Heart right ventricle (tissue), 16 donors: ENCODE data around the gene ACYP2. TPM values are rescaled to one million over a fixed set of nuclear protein-coding genes. Genes with fewer than 3 reads are reported as not detected.

Source experiments
- ATAC-seq, 8 donors: fragments of 200-7000 bp; cut with Tn5 transposase; one replicate each; pipeline ENCODE4 v1.9.1; 2020; ENCODE audit warnings: mild to moderate bottlenecking in 8 of 8, moderate library complexity in 8 of 8, moderate number of reproducible peaks in 1 of 8
- DNase-seq, 2 donors: peaks; one replicate each; pipeline ENCODE4 v3.0.0-alpha.2; 2020
- H3K27ac ChIP-seq, 10 donors: fragments of 200-600 bp; sonication (generic) in 2 of 10; one replicate each; pipeline versions ENCODE4 v1.5.0 to v1.8.0; 2020 to 2022; ENCODE audit warnings: mild to moderate bottlenecking in 3 of 10
- H3K27me3 ChIP-seq, 7 donors: fragments of 200-600 bp; one replicate each; pipeline ENCODE4 v1.8.0; 2021 to 2022; ENCODE audit warnings: mild to moderate bottlenecking in 2 of 7
- H3K36me3 ChIP-seq, 9 donors: fragments of 200-600 bp; sonication (generic) in 1 of 9; one replicate each; pipeline versions ENCODE4 v1.5.0 to v1.8.0; 2020 to 2022; ENCODE audit warnings: mild to moderate bottlenecking in 2 of 9
- H3K4me1 ChIP-seq, 9 donors: fragments of 200-600 bp; sonication (generic) in 1 of 9; one replicate each; pipeline versions ENCODE4 v1.5.0 to v1.8.0; 2020 to 2022; ENCODE audit warnings: mild to moderate bottlenecking in 4 of 9
- H3K4me3 ChIP-seq, 10 donors: fragments of 200-600 bp; sonication (generic) in 2 of 10; one replicate each; pipeline versions ENCODE4 v1.5.0 to v1.8.0; 2020 to 2022; ENCODE audit warnings: mild to moderate bottlenecking in 7 of 10, moderate library complexity in 2 of 10
- H3K9me3 ChIP-seq, 11 donors: fragments of 200-600 bp in 10 of 11; sonication (generic) in 2 of 11; one replicate each; pipeline versions ENCODE4 v1.5.0 to v1.8.0; 2013 to 2022; ENCODE audit warnings: mild to moderate bottlenecking in 2 of 11, control low read depth in 1 of 11, moderate library complexity in 1 of 11
- CTCF ChIP-seq, 9 donors: fragments of 200-600 bp; sonication (generic) in 2 of 9; IDR thresholded peaks; one replicate each; pipeline versions ENCODE4 v1.5.0 to v1.8.0; 2021 to 2022; ENCODE audit warnings: antibody characterized with exemption in 9 of 9, mild to moderate bottlenecking in 5 of 9, moderate library complexity in 1 of 9
- WGBS, 2 donors: extraction: QIAGEN DNeasy Blood & Tissue Kit; methylation state at CpG; one replicate each; pipeline ENCODE4 v1.1.7; 2013; ENCODE audit warnings: inconsistent platforms in 1 of 2; 5-methylcytosine and 5-hydroxymethylcytosine counted together
- intact Hi-C, 10 donors: fragments of 100-400 bp; cut with DNase I; formaldehyde crosslinking; loops; one replicate each; pipeline versions ENCODE4 v1.11.1 to v1.14.2; 2022
- polyA plus RNA-seq, 2 donors: library from polyadenylated mRNA; stranded (reverse); fragments of 200-250 nt; gene quantifications; one replicate each; pipeline ENCODE4 v1.2.3, GENCODE V29; 2013
- total RNA-seq, 10 donors: library from RNA; stranded (reverse); fragmentation: NEBNext Ultra II Directional in 3 of 10; extraction: Animal tissue kit (Norgen Biotek cat#: 25700) in 3 of 10; gene quantifications; one replicate each; pipeline versions ENCODE4 v1.2.1 to v1.2.4, GENCODE V29; 2021 to 2023
- donor health status: Arrhythmogenic right ventricular cardiomyopathy.
- donor health status: ischemic (EF 13 %, LVEDD 7.1; RV severe dilation, severe dysfunction).
- donor health status: healthy with polysubstance abuse.
- donor health status: DM: no; HTN: yes; CAD: no.
- donor health status: DM: no; HTN: no; CAD: no.
- donor health status: ischemic (EF 25% LVEDD 6.9; RV normal size, moderate dysfunction).
- donor health status: ischemic (EF 25% LVEDD 5.7; RV mildly dilated, moderate dysfunction).
- donor health status: healthy.
- donor health status: DM: yes; HTN: yes; CAD: no.
- donor health status: Ischemic cardiomyopathy.
- donor health status: ischemic (EF 35%, LVEDD 5.7; RV mildly dilated, moderate dysfunction).
- donor health status: nonischemic (EF 11% LVEDD 7.7; RV severe dilation, severe dysfunction).
- donor health status: DM: yes; HTN: yes; CAD: no.
- donor health status: PGD.
- donor health status: ischemic (EF 29% LVEDD 5.4; RV normal size, mild dysfunction).
- donor health status: nonischemic (EF 23%, LVEDD 6.1; RV moderate dilation, normal function).

The ACYP2 gene
- total and polyA plus RNA-seq, 12 donors, result 45.7 to 87.1 (median 74.3) TPM

- H3K36me3 ChIP-seq, result no peaks in the 10 kb centered on the region
- no peak overlapping the region for H3K4me3 ChIP-seq
- intact Hi-C loops, result no loop called here
- WGBS, 2 donors, result 53 to 66% methylated on average over 5 of the region's 5 CpGs
- H3K9me3 ChIP-seq, result peaks cover 0 to 5% (median 0%) of the 10 kb centered on the region in 11 donors
- ATAC-seq (peak in 1 of 8 donors; percentile 31), DNase-seq (no peak)
- H3K27me3 ChIP-seq, result no peaks in the 10 kb centered on the region
- H3K4me1 ChIP-seq, result peaks cover 0 to 8% (median 0%) of the 10 kb centered on the region in 9 donors
- H3K27ac ChIP-seq, result no peak overlapping the region
- TF ChIP-seq CTCF (IDR thresholded peaks at IDR 0.05), result no peak
Observed at GRCh38 chr2:54353216-54353615, 237.8 kb downstream of the ACYP2 start.

Other genes starting within 250 kb of the ACYP2 start
- 10 to 100 TPM; 53.1 to 77.8 (median 66.6) TPM for gene PSME4, start 144.6 kb upstream of the ACYP2 start, total RNA-seq
- 10 to 100 TPM; 36.1 to 38.1 TPM for gene PSME4, start 144.6 kb upstream of the ACYP2 start, polyA plus RNA-seq
- gene TSPYL6, start 140.6 kb downstream of the ACYP2 start, total RNA-seq, result under 1 TPM in 3 of 10 donors, not detected in 7; 0.07 to 0.21 (median 0.20) TPM
- under 1 TPM; 0.01 to 0.22 TPM for gene TSPYL6, start 140.6 kb downstream of the ACYP2 start, polyA plus RNA-seq